Transverse colon (tissue), 4 donors: ENCODE measurements around the gene CLCA2. TPM values are rescaled to one million over a fixed set of nuclear protein-coding genes. Genes with fewer than 3 reads are reported as not detected.
"Not testable (repeated sequence)": the region's sequence is repeated elsewhere in the genome, so short reads cannot be mapped to it uniquely, and the experiment has no call there.

Experiments
- DNase-seq: peaks from one replicate; pipeline ENCODE4 v3.0.0-alpha.2; 2019
- H3K27ac ChIP-seq, 4 donors: fragments of 200-600 bp; sonication (generic); 2 replicates each; pipeline ENCODE4 v1.5.1; 2016 to 2018; ENCODE audit warnings: inconsistent platforms in 4 of 4
- H3K27me3 ChIP-seq: fragments of 200-600 bp; sonication (generic); 2 replicates; pipeline ENCODE4 v1.5.1; 2017; ENCODE audit warnings: inconsistent platforms
- H3K36me3 ChIP-seq, 4 donors: fragments of 200-600 bp; sonication (generic); 2 replicates each; pipeline ENCODE4 v1.5.1; 2017 to 2019; ENCODE audit warnings: inconsistent platforms in 4 of 4
- H3K4me1 ChIP-seq, 4 donors: fragments of 200-600 bp; sonication (generic); 2 replicates each; pipeline ENCODE4 v1.5.1; 2017 to 2020; ENCODE audit warnings: inconsistent platforms in 4 of 4
- H3K4me3 ChIP-seq, 4 donors: fragments of 200-600 bp; sonication (generic); 1 replicate in 1 of 4; 2 replicates in 3 of 4; pipeline versions ENCODE4 v1.5.1 to v1.6.1; 2017 to 2019; ENCODE audit warnings: inconsistent platforms in 4 of 4
- H3K9me3 ChIP-seq, 2 donors: fragments of 200-600 bp; sonication (generic); 2 replicates each; pipeline ENCODE4 v1.5.1; 2017 to 2019; ENCODE audit warnings: inconsistent platforms in 2 of 2
- CTCF ChIP-seq, 5 experiments: fragments of 200-600 bp in 3 of 5; fragments of 450-650 bp in 2 of 5; sonication (generic) in 3 of 5; IDR thresholded peaks; 1 replicate in 2 of 5; 2 replicates in 3 of 5; pipeline ENCODE4 v1.5.1; 2016 to 2017; ENCODE audit warnings: antibody characterized with exemption in 5 of 5, inconsistent platforms in 3 of 5, mild to moderate bottlenecking in 2 of 5, moderate library complexity in 1 of 5
- EP300 ChIP-seq: sonication (generic); formaldehyde crosslinking; IDR thresholded peaks from one replicate; pipeline ENCODE4 v1.6.1; 2017; ENCODE audit warnings: antibody characterized with exemption, low read depth
- POLR2A ChIP-seq: fragments of 450-650 bp; IDR thresholded peaks from one replicate; pipeline ENCODE4 v1.6.1; 2016; ENCODE audit warnings: antibody characterized with exemption, mild to moderate bottlenecking, moderate library complexity
- POLR2AphosphoS5 ChIP-seq, 3 donors: sonication (generic); formaldehyde crosslinking; IDR thresholded peaks; one replicate each; pipeline ENCODE4 v1.6.1; 2016; ENCODE audit warnings: antibody characterized with exemption in 3 of 3
- WGBS, 2 donors: methylation state at CpG; one replicate each; pipeline ENCODE4 v1.1.5; 2018; ENCODE audit warnings: low coverage in 1 of 2; 5-methylcytosine and 5-hydroxymethylcytosine counted together
- in situ Hi-C, 4 donors: fragments of 200-750 bp; cut with MboI; loops; one replicate each; pipeline versions ENCODE4 v1.15.0 to v1.15.1; 2017; ENCODE audit warnings: low sequenced_read_pairs in 3 of 4, low pct_ligation_motif_present in 1 of 4, low pct_unique_long_range_greater_than_20kb in 1 of 4
- intact Hi-C: fragments of 100-400 bp; cut with DNase I; formaldehyde crosslinking; loops from one replicate; pipeline ENCODE4 v1.15.1; 2023; ENCODE audit warnings: low total_unique reads
- total RNA-seq, 4 donors: library from RNA; depleted of rRNA; stranded (reverse); fragments of >200 nt; gene quantifications; one replicate each; pipeline ENCODE4 v1.1.0, GENCODE V29; 2016

Gene CLCA2
- total RNA-seq, 4 donors from 2014 or later = 1.1 to 1.7 TPM; not detected in 2

DNA sequence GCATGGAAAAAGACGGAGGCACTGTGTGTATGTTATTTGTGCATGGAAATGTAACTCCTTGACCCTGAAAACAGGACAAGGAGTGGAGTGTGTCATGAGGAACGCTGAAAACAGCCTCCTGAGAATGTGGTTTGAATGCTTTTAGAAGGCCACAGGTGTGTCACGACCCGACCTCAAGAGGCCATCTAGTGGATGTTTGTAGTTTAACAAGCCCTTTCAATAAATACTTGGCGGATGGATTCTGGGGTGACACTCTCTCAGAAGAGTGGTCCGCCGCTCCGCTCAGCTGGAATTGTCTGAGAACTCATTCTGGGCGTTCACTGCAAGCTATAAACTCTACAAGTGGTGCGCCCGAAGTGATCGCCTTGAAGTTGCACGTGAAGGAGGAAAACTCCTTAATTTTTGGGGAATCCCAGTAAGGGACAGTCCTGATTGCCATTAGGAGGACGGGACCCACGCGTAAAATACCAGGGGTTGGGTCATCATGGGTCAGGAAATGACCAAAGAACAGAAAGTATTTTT, 78.2 kb downstream of the CLCA2 start:
- peak; percentile 43 for DNase-seq
- H3K9me3 ChIP-seq = not testable (repeated sequence)
- intact Hi-C loops = loop anchor here (10.0 kb wide), 1 partner anchor 127 kb away; no protein-coding TSS in a partner anchor

DNA sequence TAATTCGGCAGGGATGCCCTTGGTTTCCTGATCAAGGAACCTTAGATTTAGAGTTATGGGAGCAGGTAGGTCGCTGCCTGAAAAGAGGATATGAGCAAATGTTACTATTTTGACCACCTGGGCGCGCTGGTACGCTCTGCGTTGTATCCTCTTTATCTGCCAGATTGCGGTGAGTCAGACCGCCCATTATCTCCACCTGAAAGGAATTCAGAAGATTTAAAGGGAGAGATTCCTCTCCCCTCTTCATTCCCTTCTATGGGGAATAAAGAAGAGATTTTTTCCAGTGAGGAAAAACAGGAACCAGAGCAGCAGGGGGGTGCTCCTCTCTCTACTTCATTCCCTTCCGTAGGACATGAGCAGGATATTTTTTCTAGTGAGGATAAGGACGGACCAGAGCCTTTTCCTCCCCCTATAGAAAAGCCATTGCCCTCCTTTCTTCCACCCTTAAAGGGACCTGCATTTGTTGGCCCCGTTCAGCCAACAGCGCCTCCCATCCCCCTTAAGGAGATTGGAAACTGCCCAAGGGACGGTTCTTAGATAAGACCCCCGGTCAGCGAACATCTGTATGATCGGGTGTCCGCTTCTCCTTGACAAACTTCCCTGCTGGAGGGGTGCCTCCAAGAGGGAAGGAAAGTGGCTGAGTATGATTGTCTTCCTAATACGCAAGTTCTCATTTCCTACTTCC, 78.9 kb downstream of the CLCA2 start:
- in situ Hi-C loops (loop anchor here in 1 of 4 donors (10.0 kb wide), 1 partner anchor 118 kb away; no protein-coding TSS in a partner anchor), intact Hi-C loops (loop anchor here (10.0 kb wide), 1 partner anchor 128 kb away; no protein-coding TSS in a partner anchor)
- Histone ChIP-seq H3K27ac (peak overlapping the region; percentile 62 to 74 (median 69)), H3K9me3 (no peaks in the 10 kb centered on the region), H3K4me3 (peak overlapping the region in 2 of 4 donors; percentile 16 to 23), H3K36me3 (no peaks in the 10 kb centered on the region), H3K4me1 (peaks cover 2 to 62% (median 27%) of the 10 kb centered on the region in 4 donors), H3K27me3 (no peaks in the 10 kb centered on the region)
- TF ChIP-seq POLR2A (no peak), POLR2AphosphoS5 (IDR thresholded peaks at IDR 0.05) (no peak), CTCF (IDR thresholded peaks at IDR 0.05) (no peak), EP300 (no peak)
- WGBS, 2 donors = 39 to 58% methylated on average over 10 to 18 of the region's 18 CpGs
- DNase-seq = peak; percentile 65

More for the DNA sequence above, 78.2 kb downstream of the CLCA2 start:
- in situ Hi-C loops = loop anchor here in 1 of 4 donors (10.0 kb wide), 1 partner anchor 117 kb away; no protein-coding TSS in a partner anchor
- not testable (repeated sequence) for H3K27me3 ChIP-seq, H3K36me3 ChIP-seq
- Histone ChIP-seq H3K4me1 (peaks cover 2 to 55% (median 27%) of the 10 kb centered on the region in 4 donors), H3K4me3 (peak overlapping the region in 3 of 4 donors; percentile 14 to 23 (median 16)), H3K27ac (peak overlapping the region; percentile 62 to 74 (median 69))
- peak; percentile 40 to 66 (median 46) for TF ChIP-seq CTCF (IDR thresholded peaks at IDR 0.05)
- 10 to 28% methylated on average over 4 to 16 of the region's 16 CpGs for WGBS, 2 donors

DNA sequence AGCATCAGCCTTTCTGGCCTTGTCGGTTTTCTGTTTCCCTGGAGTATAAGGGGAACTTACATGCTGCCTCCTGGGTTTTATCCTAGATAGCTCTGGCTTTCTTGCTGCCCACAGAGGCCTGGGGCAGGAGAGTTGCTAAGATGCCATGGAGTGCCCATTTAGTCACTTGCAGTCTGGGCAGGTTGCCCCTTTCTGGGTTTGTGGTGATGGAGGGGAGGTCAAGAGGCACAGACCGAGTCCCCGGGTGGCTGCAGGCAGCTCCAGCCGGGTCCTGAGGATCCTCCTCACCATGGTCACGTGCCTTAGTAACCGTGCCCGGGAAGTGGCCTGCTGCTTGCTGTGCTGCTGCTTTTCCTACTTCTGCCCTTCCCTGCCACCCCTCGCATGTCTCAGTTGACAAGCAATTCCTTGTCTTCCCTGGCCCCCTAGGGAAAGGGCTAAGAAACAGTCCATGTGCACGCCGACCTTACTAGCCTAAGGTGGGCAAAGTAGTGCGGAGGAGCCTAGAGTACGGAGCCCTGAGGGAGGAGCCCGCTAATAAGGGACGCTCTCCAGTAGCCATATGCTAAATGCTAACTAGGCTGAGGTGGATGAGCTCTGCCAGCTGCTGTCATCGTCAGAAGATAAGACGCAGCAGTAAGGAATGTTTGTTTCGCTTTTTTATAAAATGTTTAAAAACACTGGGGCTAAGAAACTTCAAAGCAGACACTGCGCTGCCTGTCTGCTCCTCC, 79.6 kb downstream of the CLCA2 start:
- 56 to 62% methylated on average over 2 to 18 of the region's 18 CpGs for WGBS, 2 donors
- in situ Hi-C loops = loop anchor here in 1 of 4 donors (10.0 kb wide), 1 partner anchor 119 kb away; no protein-coding TSS in a partner anchor

More for the DNA sequence above, 79.6 kb downstream of the CLCA2 start:
- intact Hi-C loops = loop anchor here (10.0 kb wide), 1 partner anchor 129 kb away; no protein-coding TSS in a partner anchor
- H3K27me3 ChIP-seq = no peaks in the 10 kb centered on the region
- peak; percentile 24 for DNase-seq
- peak overlapping the region in 2 of 4 donors; percentile 18 to 28 for H3K4me3 ChIP-seq
- TF ChIP-seq POLR2A = no peak
- no peak for TF ChIP-seq CTCF (IDR thresholded peaks at IDR 0.05)
- TF ChIP-seq EP300 = no peak
- TF ChIP-seq POLR2AphosphoS5 (IDR thresholded peaks at IDR 0.05) = no peak
- peak overlapping the region; percentile 62 to 74 (median 69) for H3K27ac ChIP-seq
- H3K9me3 ChIP-seq = no peaks in the 10 kb centered on the region
- no peaks in the 10 kb centered on the region for H3K36me3 ChIP-seq
- peaks cover 2 to 62% (median 27%) of the 10 kb centered on the region in 4 donors for H3K4me1 ChIP-seq
